GM04503 (cell line): ENCODE data around the gene MSX2.
"Not testable (repeated sequence)": the region's sequence is repeated elsewhere in the genome, so short reads cannot be mapped to it uniquely, and the experiment has no call there.

Source experiments
- DNase-seq: peaks from one replicate; pipeline ENCODE4 v3.0.0-alpha.2; 2012; ENCODE audit warnings: low read depth

Gene MSX2

GRCh38 chr5:174733836-174734235 is 9.5 kb downstream of the MSX2 start:
- no peak for DNase-seq

- DNase-seq, result no peak
Observed at GRCh38 chr5:174734571-174735497, 10.5 kb downstream of the MSX2 start.

GRCh38 chr5:174735498-174736330 is 11.3 kb downstream of the MSX2 start:
- no peak for DNase-seq

GRCh38 chr5:174736331-174736721 is 11.9 kb downstream of the MSX2 start:
- peak; percentile 3 for DNase-seq

GRCh38 chr5:174736777-174737176 is 12.4 kb downstream of the MSX2 start:
- no peak for DNase-seq

- DNase-seq, result no peak
Observed at GRCh38 chr5:174737330-174737729, 12.9 kb downstream of the MSX2 start.

- DNase-seq, result no peak
Observed at GRCh38 chr5:174741352-174741751, 17.0 kb downstream of the MSX2 start.

- DNase-seq, result no peak
Observed at GRCh38 chr5:174744896-174745295, 20.5 kb downstream of the MSX2 start.

- DNase-seq, result no peak
Observed at GRCh38 chr5:174745590-174746103, 21.3 kb downstream of the MSX2 start.

GRCh38 chr5:174750711-174751110 is 26.3 kb downstream of the MSX2 start:
- DNase-seq, result no peak

- DNase-seq, result no peak
Observed at GRCh38 chr5:174751154-174752000, 27.0 kb downstream of the MSX2 start.

GRCh38 chr5:174752121-174752520 is 27.7 kb downstream of the MSX2 start:
- DNase-seq, result no peak

- DNase-seq, result no peak
Observed at GRCh38 chr5:174755106-174755505, 30.7 kb downstream of the MSX2 start.

GRCh38 chr5:174759091-174759490 is 34.7 kb downstream of the MSX2 start:
- DNase-seq, result no peak

GRCh38 chr5:174760721-174761120 is 36.3 kb downstream of the MSX2 start:
- DNase-seq, result no peak

GRCh38 chr5:174761341-174761740 is 37.0 kb downstream of the MSX2 start:
- not testable (repeated sequence) for DNase-seq

GRCh38 chr5:174764309-174764708 is 39.9 kb downstream of the MSX2 start:
- no peak for DNase-seq

- no peak for DNase-seq
Observed at GRCh38 chr5:174765540-174765939, 41.2 kb downstream of the MSX2 start.

- no peak for DNase-seq
Observed at GRCh38 chr5:174767670-174768069, 43.3 kb downstream of the MSX2 start.

- DNase-seq, result no peak
Observed at GRCh38 chr5:174769005-174769404, 44.6 kb downstream of the MSX2 start.

GRCh38 chr5:174773371-174773770 is 49.0 kb downstream of the MSX2 start:
- DNase-seq, result no peak

GRCh38 chr5:174775081-174775480 is 50.7 kb downstream of the MSX2 start:
- DNase-seq, result no peak
